HepG2 (cell line): ENCODE measurements around the gene EPS8L1. TPM values are rescaled to one million over a fixed set of nuclear protein-coding genes. Genes with fewer than 3 reads are reported as not detected.

Experiments
- ATAC-seq: fragments of 200-7000 bp; cut with Tn5 transposase; 3 replicates; pipeline ENCODE4 v1.9.1; 2020; ENCODE audit warnings: mild to moderate bottlenecking, moderate library complexity
- BruUV-seq: library from RNA; stranded (reverse); fragments of 400-500 nt; replicated peaks from 2 replicates; lab custom pipeline; 2021; lab: Mats Ljungman, UMichigan
- CTCF ChIA-PET: fragments of 300-600 bp; formaldehyde crosslinking; extraction: SDS; loops from one replicate; lab custom pipeline; 2021; ENCODE audit warnings: low total read pairs, inconsistent platforms, low intra/inter-chr PET ratio; lab: Yijun Ruan, JAX
- POLR2A ChIA-PET: fragments of 350-600 bp; sonication (Branson Sonifier 250); formaldehyde crosslinking; loops from one replicate; lab custom pipeline; 2020; ENCODE audit warnings: antibody characterized with exemption, inconsistent platforms; lab: Yijun Ruan, JAX
- DNase-seq: peaks from one replicate; pipeline ENCODE4 v3.0.0-alpha.2; 2015; ENCODE audit warnings: low spot score
- FAIRE-seq: peaks from 3 replicates; lab custom pipeline; 2011; peaks lifted over from hg19 to GRCh38; lab: Jason Lieb, UNC
- H2AFZ ChIP-seq: one replicate; pipeline ENCODE4 v1.6.1; 2011; ENCODE audit warnings: low read length, inconsistent platforms
- H3K27ac ChIP-seq: fragments of 300-600 bp; 3 replicates; pipeline ENCODE4 v1.8.0; 2011; ENCODE audit warnings: mixed run types, mild to moderate bottlenecking, mixed read lengths, low read length, inconsistent platforms; ENCODE audit not compliant: insufficient read depth; ENCODE audit errors: extremely low read length
- H3K27me3 ChIP-seq, 2 experiments: fragments of 200-600 bp in 1 of 2; 2 replicates in 1 of 2; 3 replicates in 1 of 2; pipeline versions ENCODE4 v1.6.0 to v1.8.0; 2011; ENCODE audit warnings: low read length in 2 of 2, mild to moderate bottlenecking in 2 of 2, moderate library complexity in 2 of 2, inconsistent platforms in 1 of 2; ENCODE audit not compliant: insufficient read depth in 2 of 2, control insufficient read depth in 1 of 2
- H3K36me3 ChIP-seq, 2 experiments: fragments of 200-600 bp in 1 of 2; replicated peaks in 1 of 2; 2 replicates in 1 of 2; 3 replicates in 1 of 2; pipeline versions ENCODE4 v1.5.1 to v1.8.0; 2011; ENCODE audit warnings: low read length in 2 of 2, inconsistent platforms in 1 of 2; ENCODE audit not compliant: insufficient read depth in 2 of 2, control insufficient read depth in 1 of 2
- H3K4me1 ChIP-seq: 2 replicates; pipeline ENCODE4 v1.5.1; 2012; ENCODE audit warnings: low read length, inconsistent platforms; ENCODE audit not compliant: insufficient read depth
- H3K4me2 ChIP-seq: 2 replicates; pipeline ENCODE4 v1.6.0; 2011; ENCODE audit warnings: low read depth, low read length, inconsistent platforms
- H3K4me3 ChIP-seq, 3 experiments: fragments of 200-600 bp in 1 of 3; sonication (generic), shearing (Covaris generic) in 1 of 3; replicated peaks in 1 of 3; 2 replicates each; pipeline ENCODE4 v1.5.1; 2011 to 2016; ENCODE audit warnings: low read length in 3 of 3, inconsistent platforms in 2 of 3, low read depth in 2 of 3, mild to moderate bottlenecking in 2 of 3, control low read depth in 1 of 3, mixed read lengths in 1 of 3; ENCODE audit not compliant: insufficient read depth in 1 of 3
- H3K79me2 ChIP-seq: one replicate; pipeline ENCODE4 v1.6.1; 2011; ENCODE audit warnings: low read length, inconsistent platforms; ENCODE audit not compliant: insufficient read depth
- H3K9ac ChIP-seq: 2 replicates; pipeline ENCODE4 v1.6.0; 2011; ENCODE audit warnings: mild to moderate bottlenecking, low read depth, low read length, inconsistent platforms; ENCODE audit not compliant: insufficient read depth
- H3K9me3 ChIP-seq: 2 replicates; pipeline ENCODE4 v1.5.1; 2012; ENCODE audit warnings: mild to moderate bottlenecking, low read length
- H4K20me1 ChIP-seq: 2 replicates; pipeline ENCODE4 v1.6.0; 2011; ENCODE audit warnings: inconsistent platforms, mild to moderate bottlenecking, low read length, moderate library complexity; ENCODE audit not compliant: insufficient read depth
- BRCA1 ChIP-seq: sonication (generic); formaldehyde crosslinking; IDR thresholded peaks from 2 replicates; pipeline ENCODE4 v1.4.0; 2020; ENCODE audit warnings: missing genetic modification reagents
- NR3C1 ChIP-seq: sonication (generic); formaldehyde crosslinking; IDR thresholded peaks from 2 replicates; pipeline ENCODE4 v1.4.0; 2020; ENCODE audit warnings: missing genetic modification reagents
- PHF20 ChIP-seq: sonication (generic); formaldehyde crosslinking; IDR thresholded peaks from 2 replicates; pipeline ENCODE4 v1.5.0; 2020; ENCODE audit warnings: mild to moderate bottlenecking, missing genetic modification reagents
- REL ChIP-seq: sonication (generic); formaldehyde crosslinking; conservative IDR thresholded peaks from 2 replicates; pipeline ENCODE4 v1.8.0; 2022; ENCODE audit warnings: mild to moderate bottlenecking, missing genetic modification reagents, moderate library complexity
- RELA ChIP-seq: sonication (generic); formaldehyde crosslinking; IDR thresholded peaks from 2 replicates; pipeline ENCODE4 v1.4.0; 2020; ENCODE audit warnings: missing genetic modification reagents
- SSRP1 ChIP-seq: IDR thresholded peaks from 2 replicates; pipeline ENCODE4 v1.6.1; 2016; ENCODE audit warnings: control low read depth
- SYNCRIP ChIP-seq: fragments of 200-400 bp; formaldehyde crosslinking; IDR thresholded peaks from 2 replicates; pipeline ENCODE4 v1.6.1; 2018; ENCODE audit warnings: mild to moderate bottlenecking, low read depth, low read length; ENCODE audit not compliant: insufficient read depth
- ZBTB38 ChIP-seq: sonication (generic); formaldehyde crosslinking; IDR thresholded peaks from 2 replicates; pipeline ENCODE4 v1.5.1; 2020; ENCODE audit warnings: mild to moderate bottlenecking, missing genetic modification reagents
- ZNF121 ChIP-seq: sonication (generic); formaldehyde crosslinking; IDR thresholded peaks from 2 replicates; pipeline ENCODE4 v1.5.0; 2020; ENCODE audit warnings: mild to moderate bottlenecking, missing genetic modification reagents
- ZNF296 ChIP-seq: sonication (generic); formaldehyde crosslinking; conservative IDR thresholded peaks from 2 replicates; pipeline ENCODE4 v1.5.0; 2020; ENCODE audit warnings: mild to moderate bottlenecking, missing genetic modification reagents
- ZNF34 ChIP-seq: sonication (generic); formaldehyde crosslinking; IDR thresholded peaks from 2 replicates; pipeline ENCODE4 v1.4.0; 2020; ENCODE audit warnings: mild to moderate bottlenecking, missing genetic modification reagents, borderline replicate concordance
- ZNF772 ChIP-seq: sonication (generic); formaldehyde crosslinking; IDR thresholded peaks from 2 replicates; pipeline ENCODE4 v1.5.0; 2020; ENCODE audit warnings: mild to moderate bottlenecking, missing genetic modification reagents
- WGBS: methylation state at CpG from one replicate; pipeline ENCODE4 v1.1.6; 2017; ENCODE audit warnings: low lambda C conversion rate; 5-methylcytosine and 5-hydroxymethylcytosine counted together
- in situ Hi-C: cut with HindIII; loops from 2 replicates; pipeline ENCODE4 v1.10.0; 2017; ENCODE audit warnings: low pct_unique_long_range_greater_than_20kb; ENCODE audit not compliant: extremely low pct_ligation_motif_present
- intact Hi-C: fragments of 100-400 bp; cut with micrococcal nuclease; formaldehyde crosslinking; loops from one replicate; pipeline ENCODE4 v1.10.0; 2022; ENCODE audit not compliant: unreplicated experiment
- polyA plus RNA-seq, 8 experiments: library from polyadenylated mRNA; depleted of rRNA in 3 of 8; stranded (reverse) in 7 of 8; unstranded in 1 of 8; fragments of >200 nt; fragmentation: Illumina TruSeq in 4 of 8; extraction: Trizol in 4 of 8; gene quantifications; 2 replicates each; pipeline versions ENCODE4 v1.2.1 to v1.2.3, GENCODE V29; 2011 to 2016; ENCODE audit warnings: low read depth in 4 of 8, missing spikeins in 1 of 8, mixed read lengths in 1 of 8; ENCODE audit not compliant: insufficient read depth in 1 of 8
- total RNA-seq, 5 experiments: library from RNA; depleted of rRNA; stranded (reverse); fragments of >200 nt; fragmentation: Illumina TruSeq; extraction: Trizol; gene quantifications; 2 replicates each; pipeline ENCODE4 v1.2.3, GENCODE V29; 2016; ENCODE audit warnings: low read depth in 1 of 5
- TF ChIP-seq, protein P1 (sequence below): sonication (generic); formaldehyde crosslinking; IDR thresholded peaks from 2 replicates; pipeline ENCODE4 v1.4.0; 2020; ENCODE audit warnings: missing genetic modification reagents, borderline replicate concordance

EPS8L1 gene
- total and polyA plus RNA-seq, 2 of the 13 experiments (the other 11 are each of a cell fraction or from before 2014, with no cell fraction given) = 3.0 to 6.3 TPM

DNA sequence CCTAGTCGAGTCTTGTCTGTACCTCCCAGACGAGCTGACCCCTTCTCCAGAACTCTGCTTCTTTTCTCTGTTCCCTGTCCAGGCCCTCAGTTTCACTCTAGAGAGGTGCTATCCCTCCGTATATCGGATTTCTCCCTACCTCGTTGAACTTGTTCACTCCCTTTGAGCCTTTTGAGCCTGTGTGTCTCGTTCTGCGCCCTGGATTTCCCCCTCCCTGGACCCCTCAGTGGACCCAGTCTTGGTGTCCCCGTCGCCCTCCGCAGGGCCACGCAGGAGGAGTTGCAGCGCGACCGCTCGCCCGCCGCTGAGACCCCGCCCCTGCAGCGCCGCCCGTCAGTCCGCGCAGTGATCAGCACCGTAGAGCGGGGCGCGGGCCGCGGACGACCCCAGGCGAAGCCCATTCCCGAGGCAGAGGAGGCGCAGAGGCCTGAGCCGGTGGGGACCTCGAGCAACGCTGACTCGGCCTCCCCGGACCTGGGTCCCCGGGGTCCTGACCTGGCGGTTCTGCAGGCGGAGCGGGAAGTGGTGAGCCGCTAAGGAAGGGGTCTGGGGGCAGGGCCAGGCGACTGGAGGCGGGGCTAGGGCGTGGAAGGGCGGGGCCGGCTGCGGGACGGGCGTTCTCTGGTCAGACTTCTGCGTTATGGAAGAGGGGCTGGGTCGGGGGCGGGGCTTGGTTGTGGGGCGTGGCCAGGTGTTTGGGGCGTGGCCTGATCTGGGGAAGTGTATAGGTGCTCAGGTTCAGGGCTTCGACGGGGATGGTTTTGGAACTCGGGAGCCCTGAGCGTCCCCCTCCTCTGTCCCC, 5.5 kb downstream of the EPS8L1 start (continued):
- no peak for TF ChIP-seq ZNF772 (CRISPR knock-in tag)
- no peak for TF ChIP-seq REL (CRISPR knock-in tag)
- TF ChIP-seq NR3C1 (CRISPR knock-in tag) = no peak
- TF ChIP-seq BRCA1 (CRISPR knock-in tag) = no peak
- TF ChIP-seq, protein P1, sequence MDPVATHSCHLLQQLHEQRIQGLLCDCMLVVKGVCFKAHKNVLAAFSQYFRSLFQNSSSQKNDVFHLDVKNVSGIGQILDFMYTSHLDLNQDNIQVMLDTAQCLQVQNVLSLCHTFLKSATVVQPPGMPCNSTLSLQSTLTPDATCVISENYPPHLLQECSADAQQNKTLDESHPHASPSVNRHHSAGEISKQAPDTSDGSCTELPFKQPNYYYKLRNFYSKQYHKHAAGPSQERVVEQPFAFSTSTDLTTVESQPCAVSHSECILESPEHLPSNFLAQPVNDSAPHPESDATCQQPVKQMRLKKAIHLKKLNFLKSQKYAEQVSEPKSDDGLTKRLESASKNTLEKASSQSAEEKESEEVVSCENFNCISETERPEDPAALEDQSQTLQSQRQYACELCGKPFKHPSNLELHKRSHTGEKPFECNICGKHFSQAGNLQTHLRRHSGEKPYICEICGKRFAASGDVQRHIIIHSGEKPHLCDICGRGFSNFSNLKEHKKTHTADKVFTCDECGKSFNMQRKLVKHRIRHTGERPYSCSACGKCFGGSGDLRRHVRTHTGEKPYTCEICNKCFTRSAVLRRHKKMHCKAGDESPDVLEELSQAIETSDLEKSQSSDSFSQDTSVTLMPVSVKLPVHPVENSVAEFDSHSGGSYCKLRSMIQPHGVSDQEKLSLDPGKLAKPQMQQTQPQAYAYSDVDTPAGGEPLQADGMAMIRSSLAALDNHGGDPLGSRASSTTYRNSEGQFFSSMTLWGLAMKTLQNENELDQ (CRISPR knock-in tag) = no peak

GRCh38 chr19:55081770-55082019, 6.0 kb downstream of the EPS8L1 start:
- Histone ChIP-seq H2AFZ (no peak overlapping the region), H3K9me3 (no peaks in the 10 kb centered on the region), H3K79me2 (no peaks in the 10 kb centered on the region), H3K27me3 (peaks cover 0 to 9% of the 10 kb centered on the region in 2 experiments; a peak in 2 of 5 replicates), H3K4me1 (peaks cover 17% of the 10 kb centered on the region; the same call in 1 of the 2 replicates), H3K27ac (no peak overlapping the region), H3K4me3 (peak overlapping the region in 1 of 3 experiments; percentile 83; a peak in 1 of 6 replicates), H4K20me1 (no peaks in the 10 kb centered on the region), H3K36me3 (no peaks in the 10 kb centered on the region), H3K9ac (no peak overlapping the region), H3K4me2 (peak overlapping the region; percentile 100; the same call in 1 of the 2 replicates)
- 94% methylated on average over 19 of the region's 22 CpGs for WGBS
- ChIA-PET POLR2A (no interaction called here), CTCF (no interaction called here)
- BruUV-seq = no TSS peak
- ATAC-seq (no peak), FAIRE-seq (no peak), DNase-seq (no peak)
- in situ Hi-C loops = no loop called here
- intact Hi-C loops = no loop called here
- TF ChIP-seq ZNF121 (CRISPR knock-in tag) (no peak), PHF20 (CRISPR knock-in tag) (no peak), SSRP1 (no peak), SYNCRIP (no peak), ZBTB38 (peak; percentile 27; the same call in 1 of the 2 replicates), RELA (CRISPR knock-in tag) (no peak), ZNF296 (CRISPR knock-in tag) (no peak), ZNF34 (CRISPR knock-in tag) (no peak)
